ENCODE measurements around the gene GOLGA3. TPM values are rescaled to one million over a fixed set of nuclear protein-coding genes. Genes with fewer than 3 reads are reported as not detected.
"Not testable (repeated sequence)": the region's sequence is repeated elsewhere in the genome, so short reads cannot be mapped to it uniquely, and the experiment has no call there.

GOLGA3 gene, protein sequence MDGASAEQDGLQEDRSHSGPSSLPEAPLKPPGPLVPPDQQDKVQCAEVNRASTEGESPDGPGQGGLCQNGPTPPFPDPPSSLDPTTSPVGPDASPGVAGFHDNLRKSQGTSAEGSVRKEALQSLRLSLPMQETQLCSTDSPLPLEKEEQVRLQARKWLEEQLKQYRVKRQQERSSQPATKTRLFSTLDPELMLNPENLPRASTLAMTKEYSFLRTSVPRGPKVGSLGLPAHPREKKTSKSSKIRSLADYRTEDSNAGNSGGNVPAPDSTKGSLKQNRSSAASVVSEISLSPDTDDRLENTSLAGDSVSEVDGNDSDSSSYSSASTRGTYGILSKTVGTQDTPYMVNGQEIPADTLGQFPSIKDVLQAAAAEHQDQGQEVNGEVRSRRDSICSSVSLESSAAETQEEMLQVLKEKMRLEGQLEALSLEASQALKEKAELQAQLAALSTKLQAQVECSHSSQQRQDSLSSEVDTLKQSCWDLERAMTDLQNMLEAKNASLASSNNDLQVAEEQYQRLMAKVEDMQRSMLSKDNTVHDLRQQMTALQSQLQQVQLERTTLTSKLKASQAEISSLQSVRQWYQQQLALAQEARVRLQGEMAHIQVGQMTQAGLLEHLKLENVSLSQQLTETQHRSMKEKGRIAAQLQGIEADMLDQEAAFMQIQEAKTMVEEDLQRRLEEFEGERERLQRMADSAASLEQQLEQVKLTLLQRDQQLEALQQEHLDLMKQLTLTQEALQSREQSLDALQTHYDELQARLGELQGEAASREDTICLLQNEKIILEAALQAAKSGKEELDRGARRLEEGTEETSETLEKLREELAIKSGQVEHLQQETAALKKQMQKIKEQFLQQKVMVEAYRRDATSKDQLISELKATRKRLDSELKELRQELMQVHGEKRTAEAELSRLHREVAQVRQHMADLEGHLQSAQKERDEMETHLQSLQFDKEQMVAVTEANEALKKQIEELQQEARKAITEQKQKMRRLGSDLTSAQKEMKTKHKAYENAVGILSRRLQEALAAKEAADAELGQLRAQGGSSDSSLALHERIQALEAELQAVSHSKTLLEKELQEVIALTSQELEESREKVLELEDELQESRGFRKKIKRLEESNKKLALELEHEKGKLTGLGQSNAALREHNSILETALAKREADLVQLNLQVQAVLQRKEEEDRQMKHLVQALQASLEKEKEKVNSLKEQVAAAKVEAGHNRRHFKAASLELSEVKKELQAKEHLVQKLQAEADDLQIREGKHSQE (N-terminal part only)
- 79.5 TPM for total RNA-seq

DNA sequence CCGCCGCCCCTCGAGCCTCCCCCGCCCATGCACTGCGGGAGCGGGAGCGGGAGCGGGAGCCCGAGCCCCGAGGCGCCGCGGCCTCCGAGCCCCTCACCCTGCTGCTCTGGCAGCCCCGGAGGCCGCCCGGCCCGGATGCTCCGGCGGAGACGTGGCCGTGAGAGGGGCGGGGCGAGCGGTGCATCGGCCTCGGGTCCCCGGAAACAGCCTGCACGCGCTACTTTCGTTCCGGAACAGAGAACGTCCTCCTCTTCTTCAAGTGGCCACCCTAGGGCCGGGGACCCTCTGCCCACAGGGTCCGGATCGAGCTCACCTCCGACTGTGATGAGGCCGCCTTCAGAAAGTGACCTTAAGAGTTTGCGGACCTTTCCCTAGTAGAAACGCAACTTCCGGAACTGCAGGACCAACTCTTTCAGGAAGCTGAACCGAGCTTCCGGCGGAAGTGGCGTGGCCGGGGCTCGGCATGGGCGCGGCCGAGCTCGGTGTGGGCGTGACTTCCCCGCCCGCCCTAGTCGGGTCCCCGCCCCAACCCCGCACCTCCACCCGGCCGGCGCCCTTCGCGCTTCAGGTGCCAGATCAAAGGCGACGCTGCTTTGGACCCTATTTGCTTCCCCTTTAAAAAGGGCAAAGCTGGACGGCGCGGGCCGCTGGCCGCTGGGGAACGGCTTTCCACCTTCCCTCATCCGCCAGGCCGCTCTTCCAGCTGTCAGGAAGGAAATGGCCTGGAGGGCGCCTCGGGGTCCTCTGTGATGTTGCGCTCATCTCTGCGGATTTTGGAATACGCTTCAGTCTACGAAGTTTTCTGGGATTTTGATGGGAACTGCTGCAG is at the start of gene GOLGA3:
Gene GOLGA3 (minus strand): TSS at position 164 of the 829 bp plus-strand sequence. CDS start 6,741 bp downstream, outside the sequence.
- peak; percentile 94 for DNase-seq (ENCODE audit: low spot score)

DNA sequence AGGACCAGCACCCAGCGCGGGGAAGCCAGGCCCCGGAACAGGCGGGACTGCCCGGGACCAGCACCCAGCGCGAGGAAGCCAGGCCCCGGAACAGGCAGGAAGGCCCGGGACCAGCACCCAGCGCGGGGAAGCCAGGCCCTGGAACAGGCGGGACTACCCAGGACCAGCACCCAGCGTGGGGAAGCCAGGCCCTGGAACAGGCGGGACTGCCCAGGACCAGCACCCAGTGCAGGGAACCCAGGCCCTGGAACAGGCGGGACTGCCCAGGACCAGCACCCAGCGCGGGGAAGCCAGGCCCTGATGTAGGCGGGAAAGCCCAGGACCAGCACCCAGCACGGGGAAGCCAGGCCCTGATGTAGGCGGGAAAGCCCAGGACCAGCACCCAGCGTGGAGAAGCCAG is 46.0 kb upstream of the GOLGA3 start:
- not testable (repeated sequence) for DNase-seq (ENCODE audit: low spot score)

DNA sequence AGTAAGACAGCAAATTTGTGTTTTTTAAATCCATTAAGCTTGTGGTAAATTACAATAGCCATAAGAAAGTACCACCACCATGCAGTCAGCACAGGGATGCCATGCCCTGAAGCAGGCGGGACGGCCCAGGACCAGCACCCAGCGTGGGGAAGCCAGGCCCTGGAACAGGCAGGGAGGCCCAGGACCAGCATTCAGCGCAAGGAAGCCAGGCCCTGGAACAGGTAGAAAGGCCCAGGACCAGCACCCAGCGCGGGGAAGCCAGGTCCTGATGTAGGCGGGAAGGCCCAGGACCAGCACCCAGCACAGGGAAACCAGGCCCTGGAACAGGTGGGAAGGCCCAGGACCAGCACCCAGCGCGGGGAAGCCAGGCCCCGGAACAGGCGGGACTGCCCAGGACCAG is 45.5 kb upstream of the GOLGA3 start:
- no peak for DNase-seq (ENCODE audit: low spot score)

DNA sequence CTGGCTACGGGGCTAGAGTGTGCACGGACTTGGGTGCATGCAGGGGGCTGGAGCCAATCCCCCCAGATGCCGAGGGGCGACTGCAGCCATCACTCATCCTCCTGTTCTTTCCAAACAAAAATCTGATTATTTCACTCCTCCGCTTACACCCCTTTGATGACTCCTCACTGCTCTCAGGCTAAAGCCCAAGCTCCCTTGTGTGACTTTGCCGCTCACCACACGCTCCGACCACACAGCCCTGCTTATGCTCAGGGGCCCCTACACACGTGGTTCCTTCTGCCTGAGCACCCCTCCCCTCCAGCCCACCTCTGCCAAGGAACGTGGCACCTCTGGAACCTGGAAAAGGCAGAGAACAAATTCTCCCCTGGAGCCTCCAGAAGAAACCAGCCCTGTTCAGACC is 45.1 kb upstream of the GOLGA3 start:
- DNase-seq (ENCODE audit: low spot score), result no peak

DNA sequence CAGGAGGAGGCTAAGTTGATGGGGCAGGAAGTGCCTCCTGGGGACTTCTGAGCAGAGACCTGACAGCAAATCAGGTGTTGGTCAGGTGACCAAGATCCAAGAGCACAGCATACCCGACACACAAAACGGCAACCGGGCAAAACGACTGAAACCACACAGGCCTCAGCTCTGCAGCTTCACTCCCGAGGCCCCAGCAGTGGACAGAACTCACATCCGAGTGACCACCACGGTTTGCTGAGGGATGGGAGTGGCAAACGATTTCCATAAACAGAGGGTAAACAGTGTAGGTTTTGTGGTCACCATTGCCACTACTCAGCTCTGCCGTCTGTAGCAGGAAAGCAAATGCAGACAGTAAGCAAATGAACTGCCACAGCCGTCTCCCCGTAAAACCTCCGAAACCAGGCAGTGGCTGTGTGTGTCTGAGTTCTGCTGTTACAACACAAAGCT is 44.3 kb upstream of the GOLGA3 start:
- DNase-seq (ENCODE audit: low spot score), result no peak

DNA sequence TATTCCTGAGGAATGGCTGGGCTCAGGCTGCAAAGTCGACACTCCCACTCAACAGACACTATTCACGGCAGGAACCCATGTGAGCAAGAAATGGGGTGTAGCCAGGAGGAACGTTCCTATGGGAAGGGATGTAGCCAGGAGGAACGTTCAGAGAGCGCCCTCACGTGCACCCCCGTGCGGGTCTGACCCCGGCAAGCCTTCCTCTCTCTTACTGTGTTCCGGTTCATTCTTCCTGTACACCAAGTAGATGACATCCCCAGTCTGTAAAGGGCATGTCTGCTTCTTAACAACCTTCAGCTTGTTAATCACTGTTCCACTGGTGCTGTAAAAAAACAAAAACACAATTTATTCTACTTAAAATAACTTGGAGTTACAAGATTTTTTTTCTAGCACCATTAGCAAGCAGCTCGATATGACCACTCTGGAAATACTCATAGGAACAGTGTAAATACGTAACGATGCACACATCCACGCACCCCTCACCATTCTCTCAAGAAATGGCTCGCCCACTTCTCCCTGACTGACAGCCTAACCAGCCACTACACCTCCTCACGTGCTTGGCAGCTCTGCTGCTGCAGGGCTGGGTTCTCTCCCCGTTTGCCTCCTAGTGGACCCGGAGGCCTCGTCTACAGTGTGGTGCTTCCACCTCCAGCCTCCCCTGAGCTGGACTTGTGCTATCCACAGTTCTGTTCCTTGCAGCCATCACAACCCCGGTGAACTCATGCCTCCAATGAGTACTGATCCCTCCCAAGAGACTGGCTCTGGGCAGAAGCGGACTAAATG is 43.6 kb upstream of the GOLGA3 start:
- DNase-seq (ENCODE audit: low spot score), result no peak

DNA sequence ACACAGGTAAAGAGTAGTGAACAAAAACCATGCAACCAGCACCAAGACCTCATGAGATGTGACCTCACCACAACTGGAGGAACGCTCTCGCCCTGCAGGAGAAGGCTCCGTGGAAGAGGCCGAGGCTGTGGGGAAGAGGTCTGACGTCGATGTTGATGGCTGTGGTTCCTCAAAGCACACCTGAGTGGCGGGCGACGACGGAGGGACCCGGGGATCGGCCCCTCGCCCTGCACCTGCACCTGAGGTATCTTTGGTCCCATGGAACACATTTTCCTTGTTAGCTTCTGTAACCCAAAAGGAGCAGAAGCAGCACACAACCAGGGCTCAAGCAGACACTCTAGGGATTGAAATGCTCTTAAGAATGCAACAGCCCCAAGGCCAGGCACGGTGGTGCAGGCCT is 40.9 kb upstream of the GOLGA3 start:
- DNase-seq (ENCODE audit: low spot score), result no peak

DNA sequence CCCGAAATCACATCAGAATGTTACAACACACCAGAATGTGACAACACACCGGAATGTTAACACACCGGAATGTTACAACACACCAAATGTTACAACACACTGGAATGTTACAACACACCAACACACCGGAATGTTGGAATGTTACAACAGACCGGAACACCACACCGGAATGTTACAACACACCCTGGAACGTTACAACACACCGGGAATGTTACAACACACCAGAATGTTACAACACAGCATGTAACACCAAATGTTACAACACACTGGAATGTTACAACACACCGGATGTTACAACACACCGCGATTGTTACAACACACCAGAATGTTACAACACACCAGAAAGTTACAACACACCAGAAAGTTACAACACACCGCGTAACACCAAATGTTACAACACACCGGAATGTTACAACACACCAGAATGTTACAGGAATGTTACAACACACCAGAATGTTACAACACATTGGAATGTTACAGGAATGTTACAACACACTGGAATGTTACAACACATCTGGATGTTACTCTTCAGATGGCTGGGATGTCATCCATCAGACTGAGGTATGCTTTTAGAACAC is 37.7 kb upstream of the GOLGA3 start:
- no peak for DNase-seq (ENCODE audit: low spot score)

DNA sequence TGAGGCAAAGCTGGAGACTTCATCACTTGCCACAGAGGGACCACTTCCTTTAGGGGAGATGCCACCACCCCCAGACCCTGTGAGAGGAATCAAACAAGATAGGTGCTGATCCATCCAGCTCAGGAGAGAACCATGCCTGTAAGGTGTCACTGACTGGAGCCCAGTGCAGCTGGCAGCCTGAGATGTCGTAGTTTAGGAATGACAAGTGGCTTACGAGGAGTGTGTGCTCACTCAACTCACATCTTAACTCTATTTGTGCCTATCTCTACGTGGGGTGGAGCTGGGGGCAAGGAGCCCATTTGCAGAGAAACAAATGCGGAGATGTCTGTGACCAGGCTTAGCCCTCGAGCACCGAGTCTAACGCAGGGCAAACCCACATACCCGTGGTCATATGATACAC is 32.9 kb upstream of the GOLGA3 start:
- DNase-seq (ENCODE audit: low spot score), result no peak

DNA sequence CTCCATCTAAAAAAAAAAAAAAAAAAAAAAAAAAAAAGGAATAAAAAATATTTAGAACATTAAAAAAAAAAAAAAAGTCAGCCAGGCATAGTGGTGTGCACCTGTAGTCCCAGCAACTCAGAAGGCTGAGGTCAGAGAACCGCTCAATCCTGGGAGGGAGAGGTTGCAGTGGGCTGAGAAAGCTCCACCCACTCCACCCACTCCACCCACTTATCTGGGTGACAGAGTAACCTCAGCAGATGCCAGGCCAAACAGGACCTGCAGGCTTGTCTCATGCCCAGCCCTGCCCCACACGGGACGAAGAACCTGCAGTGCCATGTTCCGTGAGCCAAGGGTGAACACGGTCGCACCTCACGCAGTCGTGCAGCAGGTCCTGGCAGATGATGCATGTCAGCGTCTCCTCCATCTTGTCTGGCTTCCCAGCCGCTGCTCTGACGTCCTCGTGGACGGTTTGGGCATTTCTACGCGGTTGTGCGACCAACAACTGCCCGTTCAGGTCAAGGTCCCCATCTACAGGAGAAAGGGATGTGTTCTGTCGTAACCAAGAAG is 30.1 kb upstream of the GOLGA3 start:
- peak; percentile 90 for DNase-seq (ENCODE audit: low spot score)

DNA sequence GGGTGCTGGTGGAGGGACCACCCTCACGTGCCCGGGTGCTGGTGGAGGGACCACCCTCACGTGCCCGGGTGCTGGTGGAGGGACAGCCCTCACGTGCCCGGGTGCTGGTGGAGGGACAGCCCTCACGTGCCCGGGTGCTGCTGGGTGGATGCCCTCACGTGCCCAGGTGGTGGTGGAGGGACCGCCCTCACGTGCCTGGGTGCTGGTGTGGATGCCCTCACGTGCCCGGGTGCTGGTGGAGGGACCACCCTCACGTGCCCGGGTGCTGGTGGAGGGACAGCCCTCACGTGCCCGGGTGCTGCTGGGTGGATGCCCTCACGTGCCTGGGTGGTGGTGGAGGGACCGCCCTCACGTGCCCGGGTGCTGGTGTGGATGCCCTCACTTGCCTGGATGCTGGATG is 28.4 kb upstream of the GOLGA3 start:
- DNase-seq (ENCODE audit: low spot score), result not testable (repeated sequence)

DNA sequence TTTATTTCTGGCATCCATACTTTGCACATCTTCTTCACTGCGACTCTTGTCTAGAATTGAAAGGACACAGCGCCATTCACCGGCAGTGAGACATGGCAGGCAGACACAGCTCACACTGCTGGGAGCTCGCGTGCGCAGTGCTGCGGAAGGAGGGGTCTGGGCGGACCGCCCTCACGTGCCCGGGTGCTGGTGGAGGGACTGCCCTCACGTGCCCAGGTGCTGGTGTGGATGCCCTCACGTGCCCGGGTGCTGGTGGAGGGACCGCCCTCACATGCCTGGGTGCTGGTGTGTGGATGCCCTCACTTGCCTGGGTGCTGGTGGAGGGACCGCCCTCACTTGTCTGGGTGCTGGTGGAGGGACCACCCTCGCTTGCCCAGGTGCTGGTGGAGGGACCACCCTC is 27.9 kb upstream of the GOLGA3 start:
- DNase-seq (ENCODE audit: low spot score), result no peak

DNA sequence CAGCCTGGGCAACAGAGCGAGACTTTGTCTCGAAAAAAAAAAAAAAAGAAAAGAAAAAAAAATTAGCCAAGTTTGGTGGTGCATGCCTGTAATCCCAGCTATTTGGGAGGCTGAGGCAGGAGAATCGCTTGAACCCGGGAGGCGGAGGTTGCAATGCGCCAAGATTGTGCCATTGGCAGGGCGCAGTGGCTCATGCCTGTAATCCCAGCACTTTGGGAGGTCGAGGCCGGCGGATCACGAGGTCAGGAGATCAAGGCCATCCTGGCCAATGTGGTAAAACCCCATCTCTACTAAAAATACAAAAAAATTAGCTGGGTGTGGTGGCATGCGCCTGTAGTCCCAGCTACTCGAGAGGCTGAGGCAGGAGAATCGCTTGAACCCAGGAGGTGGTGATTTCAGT is 26.5 kb upstream of the GOLGA3 start:
- not testable (repeated sequence) for DNase-seq (ENCODE audit: low spot score)

DNA sequence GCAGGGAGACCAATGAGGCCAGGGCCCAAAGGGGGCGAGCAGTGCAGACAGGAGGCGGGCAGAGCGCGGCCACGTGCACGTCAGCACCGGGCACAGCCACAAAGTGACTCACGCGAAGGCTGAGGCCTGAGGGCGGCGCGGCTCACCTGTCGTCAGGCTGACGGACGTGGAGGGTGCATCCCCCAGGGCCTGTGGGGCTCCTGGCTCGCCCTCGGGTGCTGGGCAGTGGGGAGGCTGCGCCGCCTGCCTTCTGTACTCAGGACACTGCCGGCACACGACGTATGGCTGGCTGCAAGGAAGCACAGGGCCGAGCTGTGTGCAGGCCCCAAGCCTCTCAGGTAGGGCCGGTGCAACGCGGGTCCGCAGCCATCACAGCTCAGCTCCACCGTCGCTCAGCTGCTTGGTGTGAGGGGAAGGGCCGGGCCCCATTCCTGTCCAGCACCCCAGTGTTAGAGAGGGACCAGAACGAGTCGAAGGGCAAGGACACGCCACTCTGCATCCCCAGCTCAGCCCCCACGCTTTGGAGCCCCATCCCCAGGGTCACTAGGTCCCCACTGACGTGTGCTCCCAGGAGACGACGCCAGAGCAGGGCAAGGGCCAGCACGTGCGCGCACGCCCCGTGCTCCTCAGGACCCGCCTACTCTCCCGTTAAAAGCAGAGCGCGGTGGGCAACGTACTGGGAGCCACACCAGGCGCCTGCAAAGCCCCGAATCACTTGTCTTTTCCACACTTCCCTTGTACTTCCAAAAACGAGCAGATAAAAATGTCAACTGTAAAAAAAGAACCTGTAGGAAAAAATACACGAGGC is 24.8 kb upstream of the GOLGA3 start:
- no peak for DNase-seq (ENCODE audit: low spot score)

DNA sequence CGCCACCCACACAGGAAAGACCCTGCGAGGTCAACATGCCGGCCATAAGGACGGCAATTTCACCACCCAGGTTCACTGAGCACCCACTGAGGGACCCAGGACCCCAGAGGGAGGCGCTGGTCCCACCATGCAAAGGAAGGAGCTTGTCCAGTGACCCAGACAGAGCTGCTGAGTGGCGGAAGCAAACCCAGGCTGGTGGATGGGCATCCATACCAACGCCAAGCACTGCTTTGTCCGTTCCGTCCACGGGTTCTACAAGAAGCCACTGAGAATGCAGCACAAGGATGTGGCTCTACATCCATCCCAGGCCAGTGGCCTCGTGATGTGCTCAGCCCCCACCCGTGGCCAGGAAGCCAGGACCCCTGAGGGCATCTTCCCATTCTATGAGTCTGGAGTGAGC is 23.8 kb upstream of the GOLGA3 start:
- no peak for DNase-seq (ENCODE audit: low spot score)

DNA sequence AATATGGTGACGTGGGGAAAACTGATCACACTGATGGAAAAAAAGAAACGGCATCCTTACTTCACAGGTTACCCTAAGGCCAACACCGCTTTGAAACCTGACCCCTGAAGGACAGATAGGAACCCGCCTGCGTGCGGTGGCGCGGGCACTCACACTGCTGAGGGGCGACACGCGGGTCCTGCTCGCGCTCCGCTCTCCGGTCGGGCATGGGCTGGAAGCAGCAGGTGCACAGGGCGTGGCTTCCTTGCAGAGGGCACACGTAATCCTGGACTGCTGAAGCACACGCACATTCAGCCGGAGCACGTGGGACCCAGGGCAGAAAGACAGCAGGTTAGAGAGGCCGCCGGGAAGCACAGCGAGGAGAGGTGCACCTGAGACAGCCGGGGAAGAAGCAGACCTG is 22.8 kb upstream of the GOLGA3 start:
- no peak for DNase-seq (ENCODE audit: low spot score)

DNA sequence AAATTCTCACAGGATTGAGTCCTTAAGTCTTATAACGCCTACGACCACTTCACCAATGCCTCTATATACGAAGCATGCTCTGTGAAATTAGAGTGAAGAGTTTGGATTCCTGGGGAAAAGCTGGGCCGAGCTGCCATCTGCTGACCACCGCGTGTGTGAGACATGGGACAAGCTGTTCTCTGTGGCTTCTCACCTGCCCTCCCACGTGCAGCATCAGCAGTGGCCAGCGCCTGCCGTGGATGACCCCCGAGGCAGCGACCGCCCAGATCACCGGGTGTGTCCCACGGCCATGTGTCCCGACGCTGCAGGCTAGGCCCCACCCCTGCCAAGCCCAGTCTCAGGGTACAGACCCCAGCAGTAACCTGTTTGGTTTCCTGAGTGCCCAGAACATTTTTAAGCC is 21.6 kb upstream of the GOLGA3 start:
- DNase-seq (ENCODE audit: low spot score), result no peak

DNA sequence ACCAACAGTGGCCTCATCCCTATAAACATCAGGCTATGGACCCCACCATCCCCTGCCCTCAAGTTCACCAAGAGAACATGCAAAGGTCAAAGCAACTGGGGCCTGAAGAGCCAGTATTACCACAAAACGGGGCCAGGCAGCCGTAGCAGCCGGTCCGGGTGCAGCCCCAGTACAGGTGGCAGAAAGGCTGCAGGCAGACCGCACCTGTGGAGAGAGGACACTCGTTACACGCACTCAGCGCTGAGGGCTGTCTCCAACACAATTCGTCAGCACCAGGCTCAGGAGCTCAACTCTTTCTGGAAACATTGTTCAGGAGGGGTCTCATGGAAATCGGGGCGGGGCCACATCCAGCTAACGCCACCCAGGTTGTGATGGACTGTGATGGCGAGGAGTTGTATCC is 19.9 kb upstream of the GOLGA3 start:
- no peak for DNase-seq (ENCODE audit: low spot score)

Measured in ureter (tissue), 1 donor.